ENCODE data around the gene GNPTAB.
"Not testable (repeated sequence)": the region's sequence is repeated elsewhere in the genome, so short reads cannot be mapped to it uniquely, and the experiment has no call there.

GNPTAB gene

DNA sequence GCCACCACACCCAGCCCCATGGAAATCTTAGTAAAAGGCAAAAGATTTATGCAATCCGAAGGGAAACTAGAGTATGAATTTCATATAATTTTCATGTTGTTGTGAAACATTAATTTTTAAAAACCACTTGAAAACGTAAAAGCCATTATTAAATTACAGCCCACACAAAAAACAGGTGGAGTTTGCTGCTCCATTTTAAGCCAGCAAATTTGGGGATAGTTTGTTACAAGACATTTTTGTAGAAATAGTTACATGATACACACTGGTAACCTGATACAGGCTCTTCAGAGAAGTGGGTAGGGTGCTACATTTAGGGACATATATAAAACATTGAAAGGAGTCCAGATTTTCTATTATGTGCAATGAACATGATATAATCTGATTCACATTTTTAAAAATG lies 17.6 kb downstream of the GNPTAB start:
- H3K4me3 ChIP-seq (ENCODE audit: low read depth, low read length), result no peak overlapping the region
- TF ChIP-seq, protein P1, sequence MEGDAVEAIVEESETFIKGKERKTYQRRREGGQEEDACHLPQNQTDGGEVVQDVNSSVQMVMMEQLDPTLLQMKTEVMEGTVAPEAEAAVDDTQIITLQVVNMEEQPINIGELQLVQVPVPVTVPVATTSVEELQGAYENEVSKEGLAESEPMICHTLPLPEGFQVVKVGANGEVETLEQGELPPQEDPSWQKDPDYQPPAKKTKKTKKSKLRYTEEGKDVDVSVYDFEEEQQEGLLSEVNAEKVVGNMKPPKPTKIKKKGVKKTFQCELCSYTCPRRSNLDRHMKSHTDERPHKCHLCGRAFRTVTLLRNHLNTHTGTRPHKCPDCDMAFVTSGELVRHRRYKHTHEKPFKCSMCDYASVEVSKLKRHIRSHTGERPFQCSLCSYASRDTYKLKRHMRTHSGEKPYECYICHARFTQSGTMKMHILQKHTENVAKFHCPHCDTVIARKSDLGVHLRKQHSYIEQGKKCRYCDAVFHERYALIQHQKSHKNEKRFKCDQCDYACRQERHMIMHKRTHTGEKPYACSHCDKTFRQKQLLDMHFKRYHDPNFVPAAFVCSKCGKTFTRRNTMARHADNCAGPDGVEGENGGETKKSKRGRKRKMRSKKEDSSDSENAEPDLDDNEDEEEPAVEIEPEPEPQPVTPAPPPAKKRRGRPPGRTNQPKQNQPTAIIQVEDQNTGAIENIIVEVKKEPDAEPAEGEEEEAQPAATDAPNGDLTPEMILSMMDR (IDR thresholded peaks at IDR 0.05; ENCODE audit: borderline replicate concordance, insufficient read depth, low read depth, low read length), result no peak

DNA sequence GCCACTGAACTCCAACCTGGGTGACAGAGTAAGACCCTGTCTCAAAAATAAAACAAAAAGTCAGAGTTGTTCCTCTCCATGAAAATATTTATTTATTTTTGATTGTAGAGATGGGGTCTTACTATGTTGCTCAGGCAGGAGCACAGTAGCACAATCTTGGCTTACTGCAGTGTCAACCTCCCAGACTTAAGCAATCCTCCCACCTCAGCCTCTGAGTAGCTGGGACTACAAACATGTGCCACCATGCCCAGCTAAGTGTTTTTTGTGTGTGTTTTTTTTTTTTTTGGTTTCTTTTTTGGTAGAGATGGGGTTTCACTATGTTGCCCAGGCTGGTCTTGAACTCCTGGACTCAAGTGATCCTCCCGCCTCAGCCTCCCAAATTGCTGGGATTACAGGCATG lies 18.0 kb downstream of the GNPTAB start:
- not testable (repeated sequence) for H3K4me3 ChIP-seq (ENCODE audit: low read depth, low read length)

- H3K4me3 ChIP-seq (ENCODE audit: low read depth, low read length), result not testable (repeated sequence)
These were observed 19.4 kb downstream of the GNPTAB start for GRCh38 chr12:101811342-101811741.

- TF ChIP-seq, protein P1 (IDR thresholded peaks at IDR 0.05; ENCODE audit: borderline replicate concordance, insufficient read depth, low read depth, low read length), result no peak
- H3K4me3 ChIP-seq (ENCODE audit: low read depth, low read length), result no peak overlapping the region
These were observed 21.6 kb downstream of the GNPTAB start for GRCh38 chr12:101809208-101809607.

DNA sequence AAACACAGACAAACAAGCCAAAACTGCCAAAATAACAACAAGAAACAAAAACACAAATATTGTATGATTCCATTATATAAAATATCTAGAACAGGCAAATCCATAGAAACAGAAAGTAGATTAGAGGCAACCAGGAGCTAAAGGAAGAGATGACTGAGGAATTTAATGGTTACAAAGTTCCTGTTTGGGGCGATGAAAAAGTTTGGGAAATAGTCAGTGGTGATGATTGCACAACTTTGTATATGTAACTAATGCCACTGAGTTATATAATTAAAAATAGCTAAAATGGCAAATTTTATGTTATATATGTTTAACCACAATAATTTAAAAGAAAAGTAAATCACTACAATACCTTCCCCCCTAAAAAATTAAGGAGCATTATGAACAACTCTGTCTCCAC lies 24.5 kb downstream of the GNPTAB start:
- no peak overlapping the region for H3K4me3 ChIP-seq (ENCODE audit: low read depth, low read length)
- TF ChIP-seq, protein P1 (IDR thresholded peaks at IDR 0.05; ENCODE audit: borderline replicate concordance, insufficient read depth, low read depth, low read length), result no peak

GRCh38 chr12:101804409-101804808 lies 26.4 kb downstream of the GNPTAB start:
- TF ChIP-seq, protein P1 (IDR thresholded peaks at IDR 0.05; ENCODE audit: borderline replicate concordance, insufficient read depth, low read depth, low read length), result no peak

DNA sequence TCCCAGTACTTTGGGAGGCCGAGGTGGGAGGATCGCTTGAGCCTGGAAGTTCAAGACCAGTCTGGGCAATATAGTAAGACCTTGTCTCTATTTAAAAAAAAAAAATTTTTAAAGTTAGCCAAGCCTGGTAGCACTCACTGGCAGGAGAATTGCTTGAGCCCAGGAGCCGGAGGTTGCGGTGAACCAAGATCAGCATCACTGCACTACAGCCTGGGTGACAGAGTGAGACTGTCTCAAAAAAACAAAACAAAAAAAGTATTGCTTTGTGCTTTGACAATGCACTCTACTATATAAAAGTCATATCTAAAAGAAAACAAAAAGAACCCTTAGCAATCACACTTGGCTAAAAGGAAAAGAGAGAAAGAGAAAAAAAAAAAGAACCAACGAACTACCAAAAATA lies 26.8 kb downstream of the GNPTAB start:
- no peak overlapping the region for H3K4me3 ChIP-seq (ENCODE audit: low read depth, low read length)
- TF ChIP-seq, protein P1 (IDR thresholded peaks at IDR 0.05; ENCODE audit: borderline replicate concordance, insufficient read depth, low read depth, low read length), result no peak

More at GRCh38 chr12:101804409-101804808, 26.4 kb downstream of the GNPTAB start:
- H3K4me3 ChIP-seq (ENCODE audit: low read depth, low read length), result no peak overlapping the region

GRCh38 chr12:101802486-101802885 lies 28.3 kb downstream of the GNPTAB start:
- TF ChIP-seq, protein P1 (IDR thresholded peaks at IDR 0.05; ENCODE audit: borderline replicate concordance, insufficient read depth, low read depth, low read length), result no peak
- no peak overlapping the region for H3K4me3 ChIP-seq (ENCODE audit: low read depth, low read length)

Data from GM12875 (cell line).